Endothelial cell of umbilical vein (primary cell): Measurements from ENCODE around the gene NBL1. TPM values are rescaled to one million over a fixed set of nuclear protein-coding genes. Genes with fewer than 3 reads are reported as not detected.
"Not testable (repeated sequence)": the region's sequence is repeated elsewhere in the genome, so short reads cannot be mapped to it uniquely, and the experiment has no call there.

ENCODE experiments used
- BruUV-seq: library from RNA; stranded (reverse); fragments of 400-500 nt; replicated peaks from 2 replicates; lab custom pipeline; 2021; lab: Mats Ljungman, UMichigan
- CTCF ChIA-PET: fragments of 300-600, 350-600 bp; sonication (Branson Sonifier 250); formaldehyde crosslinking; loops from one replicate; lab custom pipeline; 2021; ENCODE audit warnings: antibody characterized with exemption, inconsistent platforms; lab: Charles Lee
- POLR2A ChIA-PET: fragments of 300-600, 350-600 bp; sonication (Branson Sonifier 250); formaldehyde crosslinking; loops from one replicate; lab custom pipeline; 2021; ENCODE audit warnings: antibody characterized with exemption, inconsistent platforms; lab: Charles Lee
- DNase-seq: peaks from one replicate; pipeline ENCODE4 v3.0.0-alpha.2; 2011; ENCODE audit warnings: low read depth, low spot score
- FAIRE-seq: peaks from 2 replicates; lab custom pipeline; 2011; peaks lifted over from hg19 to GRCh38; lab: Jason Lieb, UNC
- H2AFZ ChIP-seq: 2 replicates; pipeline ENCODE4 v1.6.0; 2012; ENCODE audit warnings: low read depth, low read length, control low read depth, inconsistent platforms
- H3K27ac ChIP-seq: 2 replicates; pipeline ENCODE4 v1.5.1; 2011; ENCODE audit warnings: low read depth, mild to moderate bottlenecking, control low read depth, low read length, moderate library complexity; ENCODE audit not compliant: insufficient read depth
- H3K27me3 ChIP-seq, 2 experiments: 2 replicates each; pipeline versions ENCODE4 v1.6.0 to v1.6.1; 2011; ENCODE audit warnings: low read length in 2 of 2, mixed read lengths in 1 of 2; ENCODE audit not compliant: control insufficient read depth in 2 of 2, insufficient read depth in 2 of 2
- H3K36me3 ChIP-seq, 2 experiments: 2 replicates in 1 of 2; 3 replicates in 1 of 2; pipeline ENCODE4 v1.5.1; 2011; ENCODE audit warnings: low read length in 2 of 2, mild to moderate bottlenecking in 1 of 2, moderate library complexity in 1 of 2; ENCODE audit not compliant: control insufficient read depth in 2 of 2, insufficient read depth in 2 of 2; ENCODE audit errors: extremely low read depth in 1 of 2
- H3K4me1 ChIP-seq: 3 replicates; pipeline ENCODE4 v1.5.1; 2011; ENCODE audit warnings: mild to moderate bottlenecking, low read length; ENCODE audit not compliant: control insufficient read depth, insufficient read depth; ENCODE audit errors: extremely low read depth
- H3K4me2 ChIP-seq: 2 replicates; pipeline ENCODE4 v1.6.1; 2011; ENCODE audit warnings: low read length, control low read depth, mixed read lengths; ENCODE audit not compliant: insufficient read depth
- H3K4me3 ChIP-seq, 3 experiments: fragments of 200-600 bp in 1 of 3; sonication (generic), shearing (Covaris generic) in 1 of 3; replicated peaks in 1 of 3; 2 replicates each; pipeline ENCODE4 v1.5.1; 2011 to 2016; ENCODE audit warnings: control low read depth in 3 of 3, low read length in 3 of 3, mild to moderate bottlenecking in 2 of 3, inconsistent platforms in 1 of 3, low read depth in 1 of 3, moderate library complexity in 1 of 3; ENCODE audit not compliant: insufficient read depth in 1 of 3
- H3K79me2 ChIP-seq: 2 replicates; pipeline ENCODE4 v1.6.0; 2012; ENCODE audit warnings: low read length, inconsistent platforms; ENCODE audit not compliant: control insufficient read depth, insufficient read depth
- H3K9ac ChIP-seq: replicated peaks from 2 replicates; pipeline ENCODE3; 2011; ENCODE audit warnings: low read length, control low read depth; ENCODE audit not compliant: insufficient read depth; ENCODE audit errors: extremely low read depth
- H3K9me1 ChIP-seq: replicated peaks from 3 replicates; pipeline ENCODE4 v1.6.0; 2011; ENCODE audit warnings: mild to moderate bottlenecking, low read length; ENCODE audit not compliant: control insufficient read depth, insufficient read depth; ENCODE audit errors: extremely low read depth
- H3K9me3 ChIP-seq: replicated peaks from 2 replicates; pipeline ENCODE4 v1.5.1; 2012; ENCODE audit warnings: low read length, inconsistent platforms; ENCODE audit not compliant: control insufficient read depth, insufficient read depth
- H4K20me1 ChIP-seq: replicated peaks from 2 replicates; pipeline ENCODE3; 2011; ENCODE audit warnings: mild to moderate bottlenecking, low read length; ENCODE audit not compliant: control insufficient read depth, insufficient read depth; ENCODE audit errors: extremely low read depth
- EZH2 ChIP-seq: IDR thresholded peaks from 2 replicates; pipeline ENCODE4 v1.6.1; 2012; ENCODE audit warnings: borderline replicate concordance, low read depth, mild to moderate bottlenecking, moderate library complexity, low read length, inconsistent platforms; ENCODE audit not compliant: severe bottlenecking
- FOS ChIP-seq: IDR thresholded peaks from 2 replicates; pipeline ENCODE4 v1.6.1; 2011; ENCODE audit warnings: mild to moderate bottlenecking, low read length, moderate library complexity, borderline replicate concordance; ENCODE audit not compliant: insufficient read depth
- GATA2 ChIP-seq: IDR thresholded peaks from 2 replicates; pipeline ENCODE4 v1.7.0; 2011; ENCODE audit warnings: low read depth, mild to moderate bottlenecking, moderate library complexity, mixed read lengths, low read length; ENCODE audit not compliant: insufficient read length, insufficient read depth
- JUN ChIP-seq: IDR thresholded peaks from 2 replicates; pipeline ENCODE4 v1.6.1; 2011; ENCODE audit warnings: borderline replicate concordance, low read depth; ENCODE audit not compliant: insufficient read length, insufficient read depth
- MYC ChIP-seq: IDR thresholded peaks from one replicate; pipeline ENCODE4 v1.6.1; 2011; ENCODE audit warnings: mild to moderate bottlenecking, low read depth, low read length
- POLR2A ChIP-seq: IDR thresholded peaks from 2 replicates; pipeline ENCODE4 v1.6.1; 2012; ENCODE audit warnings: low read depth, mild to moderate bottlenecking, control low read depth, low read length
- POLR2AphosphoS5 ChIP-seq: IDR thresholded peaks from 2 replicates; pipeline ENCODE4 v1.6.1; 2012; ENCODE audit warnings: low read depth, mild to moderate bottlenecking, control low read depth, low read length, moderate library complexity; ENCODE audit not compliant: insufficient read depth
- dilution Hi-C: fragments of 300-500 bp; cut with MboI; formaldehyde crosslinking; loops from one replicate; pipeline ENCODE4 v1.15.0; 2019; ENCODE audit warnings: low sequenced_read_pairs; ENCODE audit not compliant: extremely low pct_ligation_motif_present
- intact Hi-C: fragments of 100-400 bp; cut with micrococcal nuclease; formaldehyde crosslinking; loops from one replicate; pipeline ENCODE4 v1.10.0; 2022
- polyA plus RNA-seq, 4 experiments: library from polyadenylated mRNA; depleted of rRNA in 3 of 4; stranded (reverse) in 3 of 4; unstranded in 1 of 4; fragments of >200 nt; gene quantifications; 2 replicates each; pipeline versions ENCODE4 v1.2.1 to v1.2.3, GENCODE V29; 2011 to 2012; ENCODE audit warnings: missing spikeins in 1 of 4
- total RNA-seq: library from RNA; stranded (reverse); gene quantifications from 2 replicates; pipeline ENCODE4 v1.2.3, GENCODE V29; 2021
- TF ChIP-seq, protein P1 (sequence below): IDR thresholded peaks from 2 replicates; pipeline ENCODE4 v1.6.1; 2011; ENCODE audit not compliant: insufficient read depth, insufficient read length
- TF ChIP-seq, protein P2 (sequence below), 2 donors: IDR thresholded peaks; 1 replicate in 1 of 2; 2 replicates in 1 of 2; pipeline ENCODE4 v1.5.1; 2011; ENCODE audit warnings: low read length in 2 of 2, mild to moderate bottlenecking in 2 of 2, moderate library complexity in 2 of 2, control low read depth in 1 of 2, inconsistent platforms in 1 of 2, low read depth in 1 of 2; ENCODE audit not compliant: insufficient read depth in 1 of 2; ENCODE audit errors: extremely low read depth in 1 of 2

Gene NBL1
- total and polyA plus RNA-seq, 2 donors (not counting 3 experiments of a cell fraction or from before 2014, with no cell fraction given) = 36.2 to 40.5 TPM

DNA sequence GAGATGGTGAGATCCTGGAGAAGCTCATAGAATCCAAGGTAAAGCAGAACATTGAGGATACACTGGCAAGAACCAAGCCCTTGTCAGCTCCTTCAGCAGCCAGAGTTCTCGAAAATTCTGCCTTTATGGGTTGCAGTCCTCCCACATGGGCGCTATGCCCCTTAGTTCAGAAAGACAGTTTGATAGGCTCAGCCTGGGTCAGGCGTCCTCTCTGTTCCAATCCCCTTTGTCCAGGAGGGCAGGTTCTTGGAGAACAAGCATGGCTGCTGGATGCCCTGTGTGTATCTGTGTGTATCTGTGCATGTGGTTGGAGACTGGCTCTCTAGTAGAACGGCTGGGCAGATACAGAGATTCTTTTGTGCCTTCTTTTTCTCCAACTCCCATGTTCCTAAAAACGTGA, 8.0 kb upstream of the NBL1 start:
- no peak overlapping the region for H3K9ac ChIP-seq
- no peak overlapping the region for H3K27ac ChIP-seq
- no peaks in the 10 kb centered on the region for H3K4me1 ChIP-seq
- BruUV-seq = no TSS peak
- no peaks in the 10 kb centered on the region for H3K27me3 ChIP-seq
- no peaks in the 10 kb centered on the region for H3K9me3 ChIP-seq
- H3K4me3 ChIP-seq = no peak overlapping the region
- no peak overlapping the region for H2AFZ ChIP-seq
- intact Hi-C loops = no loop called here
- dilution Hi-C loops = loop anchor here (25.0 kb wide), 1 partner anchor 224 kb away; no protein-coding TSS in a partner anchor
- CTCF ChIA-PET = interaction anchor here (0.8 to 0.9 kb wide), 3 partner anchors 10 to 245 kb away, joined by 3 to 4 read pairs (median 3); no protein-coding TSS in a partner anchor
- H3K36me3 ChIP-seq = no peaks in the 10 kb centered on the region
- no peaks in the 10 kb centered on the region for H3K79me2 ChIP-seq
- no peak for TF ChIP-seq EZH2
- TF ChIP-seq MYC = no peak
- TF ChIP-seq JUN = no peak
- TF ChIP-seq, protein P1, sequence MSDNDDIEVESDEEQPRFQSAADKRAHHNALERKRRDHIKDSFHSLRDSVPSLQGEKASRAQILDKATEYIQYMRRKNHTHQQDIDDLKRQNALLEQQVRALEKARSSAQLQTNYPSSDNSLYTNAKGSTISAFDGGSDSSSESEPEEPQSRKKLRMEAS = no peak
- no peak for TF ChIP-seq FOS
- TF ChIP-seq POLR2AphosphoS5 = no peak
- no peak for TF ChIP-seq GATA2
- TF ChIP-seq, protein P2, sequence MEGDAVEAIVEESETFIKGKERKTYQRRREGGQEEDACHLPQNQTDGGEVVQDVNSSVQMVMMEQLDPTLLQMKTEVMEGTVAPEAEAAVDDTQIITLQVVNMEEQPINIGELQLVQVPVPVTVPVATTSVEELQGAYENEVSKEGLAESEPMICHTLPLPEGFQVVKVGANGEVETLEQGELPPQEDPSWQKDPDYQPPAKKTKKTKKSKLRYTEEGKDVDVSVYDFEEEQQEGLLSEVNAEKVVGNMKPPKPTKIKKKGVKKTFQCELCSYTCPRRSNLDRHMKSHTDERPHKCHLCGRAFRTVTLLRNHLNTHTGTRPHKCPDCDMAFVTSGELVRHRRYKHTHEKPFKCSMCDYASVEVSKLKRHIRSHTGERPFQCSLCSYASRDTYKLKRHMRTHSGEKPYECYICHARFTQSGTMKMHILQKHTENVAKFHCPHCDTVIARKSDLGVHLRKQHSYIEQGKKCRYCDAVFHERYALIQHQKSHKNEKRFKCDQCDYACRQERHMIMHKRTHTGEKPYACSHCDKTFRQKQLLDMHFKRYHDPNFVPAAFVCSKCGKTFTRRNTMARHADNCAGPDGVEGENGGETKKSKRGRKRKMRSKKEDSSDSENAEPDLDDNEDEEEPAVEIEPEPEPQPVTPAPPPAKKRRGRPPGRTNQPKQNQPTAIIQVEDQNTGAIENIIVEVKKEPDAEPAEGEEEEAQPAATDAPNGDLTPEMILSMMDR (IDR thresholded peaks at IDR 0.05; ENCODE audit: extremely low read depth in 1 of 2, insufficient read depth in 1 of 2, low read depth in 1 of 2, low read length in 2 of 2) = no peak
- TF ChIP-seq POLR2A = no peak
- H3K9me1 ChIP-seq = no peaks in the 10 kb centered on the region
- POLR2A ChIA-PET = interaction anchor here (0.6 kb wide), 1 partner anchor 39 kb away, joined by 3 read pairs; a partner anchor contains a TSS
- no peaks in the 10 kb centered on the region for H4K20me1 ChIP-seq
- no peak for FAIRE-seq
- no peak for DNase-seq
- H3K4me2 ChIP-seq = no peak overlapping the region

DNA sequence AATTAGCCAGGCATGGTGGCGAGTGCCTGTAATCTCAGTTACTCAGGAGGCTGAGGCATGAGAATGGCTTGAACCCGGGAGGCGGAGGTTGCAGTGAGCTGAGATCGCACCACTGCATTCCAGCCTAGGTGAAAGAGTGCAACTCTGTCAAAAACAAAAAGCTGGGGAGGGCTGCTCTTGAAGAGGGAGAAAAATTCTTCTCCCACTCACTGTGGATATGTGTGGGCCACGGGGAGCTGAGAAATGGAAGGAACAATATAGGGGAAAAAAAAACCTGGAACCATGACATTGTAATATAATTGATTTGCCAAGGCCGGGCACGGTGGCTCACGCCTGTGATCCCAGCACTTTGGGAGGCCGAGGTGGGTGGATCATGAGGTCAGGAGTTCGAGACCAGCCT, 7.4 kb upstream of the NBL1 start:
- H4K20me1 ChIP-seq, H3K36me3 ChIP-seq, H3K27ac ChIP-seq, H3K27me3 ChIP-seq, BruUV-seq, intact Hi-C loops, H3K9ac ChIP-seq, FAIRE-seq, DNase-seq, H3K9me3 ChIP-seq, H2AFZ ChIP-seq, H3K4me3 ChIP-seq, H3K79me2 ChIP-seq, H3K4me2 ChIP-seq, H3K9me1 ChIP-seq, POLR2A ChIA-PET, H3K4me1 ChIP-seq: not testable (repeated sequence)
- CTCF ChIA-PET = interaction anchor here (1.6 kb wide), 1 partner anchor 246 kb away, joined by 4 read pairs; no protein-coding TSS in a partner anchor
- dilution Hi-C loops = loop anchor here (25.0 kb wide), 1 partner anchor 224 kb away; no protein-coding TSS in a partner anchor
